ENCODE data around the gene USP48. TPM values are rescaled to one million over a fixed set of nuclear protein-coding genes. Genes with fewer than 3 reads are reported as not detected.
A peak's percentile ranks its signal among the peaks of the same experiment; 100 is the strongest.
"Not testable (repeated sequence)": the region's sequence is repeated elsewhere in the genome, so short reads cannot be mapped to it uniquely, and the experiment has no call there.

USP48 gene, protein sequence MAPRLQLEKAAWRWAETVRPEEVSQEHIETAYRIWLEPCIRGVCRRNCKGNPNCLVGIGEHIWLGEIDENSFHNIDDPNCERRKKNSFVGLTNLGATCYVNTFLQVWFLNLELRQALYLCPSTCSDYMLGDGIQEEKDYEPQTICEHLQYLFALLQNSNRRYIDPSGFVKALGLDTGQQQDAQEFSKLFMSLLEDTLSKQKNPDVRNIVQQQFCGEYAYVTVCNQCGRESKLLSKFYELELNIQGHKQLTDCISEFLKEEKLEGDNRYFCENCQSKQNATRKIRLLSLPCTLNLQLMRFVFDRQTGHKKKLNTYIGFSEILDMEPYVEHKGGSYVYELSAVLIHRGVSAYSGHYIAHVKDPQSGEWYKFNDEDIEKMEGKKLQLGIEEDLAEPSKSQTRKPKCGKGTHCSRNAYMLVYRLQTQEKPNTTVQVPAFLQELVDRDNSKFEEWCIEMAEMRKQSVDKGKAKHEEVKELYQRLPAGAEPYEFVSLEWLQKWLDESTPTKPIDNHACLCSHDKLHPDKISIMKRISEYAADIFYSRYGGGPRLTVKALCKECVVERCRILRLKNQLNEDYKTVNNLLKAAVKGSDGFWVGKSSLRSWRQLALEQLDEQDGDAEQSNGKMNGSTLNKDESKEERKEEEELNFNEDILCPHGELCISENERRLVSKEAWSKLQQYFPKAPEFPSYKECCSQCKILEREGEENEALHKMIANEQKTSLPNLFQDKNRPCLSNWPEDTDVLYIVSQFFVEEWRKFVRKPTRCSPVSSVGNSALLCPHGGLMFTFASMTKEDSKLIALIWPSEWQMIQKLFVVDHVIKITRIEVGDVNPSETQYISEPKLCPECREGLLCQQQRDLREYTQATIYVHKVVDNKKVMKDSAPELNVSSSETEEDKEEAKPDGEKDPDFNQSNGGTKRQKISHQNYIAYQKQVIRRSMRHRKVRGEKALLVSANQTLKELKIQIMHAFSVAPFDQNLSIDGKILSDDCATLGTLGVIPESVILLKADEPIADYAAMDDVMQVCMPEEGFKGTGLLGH
- 32.6 and 40.5 TPM in 2 replicates for total RNA-seq (2014; rRNA removed; shearing (Covaris generic))

DNA sequence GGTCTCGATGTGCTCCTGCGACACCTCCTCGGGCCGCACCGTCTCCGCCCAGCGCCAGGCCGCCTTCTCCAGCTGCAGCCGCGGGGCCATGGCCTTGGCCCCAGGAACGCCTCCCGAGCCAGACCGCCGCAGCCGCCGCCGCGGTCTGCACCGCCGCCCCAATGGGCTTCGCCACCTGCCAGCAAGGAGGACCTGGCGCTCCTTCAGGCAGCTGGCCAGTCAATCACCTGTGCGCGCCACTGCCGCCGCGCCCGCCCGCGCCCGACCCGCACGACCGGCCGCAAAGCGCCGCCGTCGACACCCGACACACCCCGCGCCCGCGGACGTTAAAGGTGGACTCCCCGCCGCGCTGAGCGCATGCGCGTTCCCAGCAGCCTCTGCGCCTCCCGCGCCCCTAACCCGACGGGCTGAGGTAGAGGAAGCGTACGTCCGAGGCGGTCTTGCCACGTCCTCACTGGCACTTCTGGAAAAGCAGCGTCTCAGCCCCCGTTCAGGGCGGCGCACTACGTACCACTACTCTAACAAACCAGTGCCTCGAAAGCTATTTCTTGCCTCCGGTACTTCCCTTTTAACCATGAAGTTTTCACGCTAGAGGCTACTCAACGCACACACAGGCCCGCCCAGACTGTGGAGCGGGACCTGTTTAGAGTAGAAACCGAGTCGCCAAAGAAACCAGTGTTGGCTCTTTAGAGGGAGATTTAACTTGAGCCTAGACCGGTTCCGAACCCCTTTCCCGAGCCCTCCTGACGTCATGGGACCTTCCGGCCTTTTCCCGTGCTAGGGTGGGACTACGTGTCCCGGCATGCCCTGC is at the start of gene USP48:
USP48 (minus strand) TSS at position 282 of the 811 bp plus-strand sequence; CDS start at position 90, 192 bp downstream.
- DNase-seq (ENCODE audit: low read depth) = peak; percentile 96

DNA sequence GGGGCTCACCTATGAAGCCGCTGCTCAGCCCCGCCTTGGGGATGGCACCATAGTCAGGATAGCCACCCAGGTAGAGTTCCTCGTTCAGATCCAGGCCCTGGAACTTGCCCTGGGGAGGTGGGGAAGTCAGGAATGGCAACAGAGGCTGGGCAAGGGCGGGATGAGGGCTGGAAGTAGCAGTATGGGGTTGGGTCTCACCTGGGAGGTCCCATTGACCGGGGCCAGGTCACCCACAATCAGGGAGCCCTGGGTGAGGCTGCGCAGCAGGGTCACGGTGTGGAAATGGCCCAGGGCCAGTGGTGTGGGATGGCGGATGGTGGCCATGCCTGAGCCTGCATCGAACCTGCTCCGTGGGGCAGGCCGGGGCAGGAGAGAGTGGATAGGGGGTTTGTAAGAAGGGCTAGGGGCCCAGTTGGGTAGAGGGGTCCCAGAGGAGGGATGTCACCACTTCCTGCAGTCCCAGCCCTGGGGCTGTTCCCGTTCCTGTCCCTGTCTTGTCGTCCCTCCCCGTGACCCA is 48.6 kb upstream of the USP48 start:
- DNase-seq (ENCODE audit: low read depth) = no peak

DNA sequence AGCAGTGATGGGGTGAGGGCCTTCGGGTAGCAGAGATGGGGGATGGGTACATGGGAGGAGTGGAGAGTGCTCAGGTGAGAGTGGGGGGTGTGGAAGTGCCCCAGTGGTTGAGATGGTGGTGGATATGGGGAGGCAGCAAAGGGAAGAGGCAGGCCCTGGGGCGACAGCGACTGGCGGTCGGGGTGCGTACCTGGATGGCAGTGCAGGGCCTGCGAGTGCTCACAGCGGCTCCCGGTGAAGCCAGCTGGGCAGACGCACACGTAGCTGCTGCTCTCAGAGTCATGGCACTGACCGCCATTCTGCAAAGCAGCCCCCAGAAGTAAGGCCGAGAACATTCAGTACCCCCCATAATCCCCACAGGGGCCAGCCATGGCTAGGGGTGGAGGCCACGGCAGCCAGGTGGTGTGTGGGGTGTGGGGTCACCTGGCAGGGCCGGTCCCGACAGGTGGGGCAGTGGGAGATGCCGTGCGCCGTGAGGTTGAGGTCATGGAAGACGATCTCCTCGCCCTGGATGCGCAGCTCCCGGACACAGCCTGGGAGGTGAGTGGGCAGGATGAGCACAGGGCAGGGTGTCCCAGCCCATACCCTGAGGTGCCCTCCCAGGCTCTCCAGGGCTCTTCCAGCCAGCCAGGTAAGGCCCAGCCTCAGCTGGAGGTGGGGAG is 48.0 kb upstream of the USP48 start:
- no peak for DNase-seq (ENCODE audit: low read depth)

DNA sequence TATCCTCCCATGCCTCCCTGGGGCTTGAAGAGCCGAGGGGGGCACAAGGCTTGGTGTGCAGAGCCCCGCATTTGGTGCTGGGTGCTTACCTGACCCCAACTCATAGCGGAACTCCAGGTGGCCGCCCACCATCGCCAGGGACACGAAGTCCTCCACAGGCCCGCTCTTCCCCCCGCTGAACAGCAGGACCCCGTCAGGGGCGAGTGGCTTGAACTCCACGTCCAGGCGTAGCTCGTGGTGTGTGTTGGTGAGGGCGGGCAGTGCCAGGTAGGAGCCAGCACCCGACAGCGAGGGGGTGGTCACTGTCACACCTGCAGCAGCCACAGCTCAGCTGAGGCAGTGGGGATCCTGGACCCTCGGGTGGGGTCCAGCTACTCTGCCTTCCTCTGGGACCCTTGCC is 46.3 kb upstream of the USP48 start:
- DNase-seq (ENCODE audit: low read depth) = no peak

DNA sequence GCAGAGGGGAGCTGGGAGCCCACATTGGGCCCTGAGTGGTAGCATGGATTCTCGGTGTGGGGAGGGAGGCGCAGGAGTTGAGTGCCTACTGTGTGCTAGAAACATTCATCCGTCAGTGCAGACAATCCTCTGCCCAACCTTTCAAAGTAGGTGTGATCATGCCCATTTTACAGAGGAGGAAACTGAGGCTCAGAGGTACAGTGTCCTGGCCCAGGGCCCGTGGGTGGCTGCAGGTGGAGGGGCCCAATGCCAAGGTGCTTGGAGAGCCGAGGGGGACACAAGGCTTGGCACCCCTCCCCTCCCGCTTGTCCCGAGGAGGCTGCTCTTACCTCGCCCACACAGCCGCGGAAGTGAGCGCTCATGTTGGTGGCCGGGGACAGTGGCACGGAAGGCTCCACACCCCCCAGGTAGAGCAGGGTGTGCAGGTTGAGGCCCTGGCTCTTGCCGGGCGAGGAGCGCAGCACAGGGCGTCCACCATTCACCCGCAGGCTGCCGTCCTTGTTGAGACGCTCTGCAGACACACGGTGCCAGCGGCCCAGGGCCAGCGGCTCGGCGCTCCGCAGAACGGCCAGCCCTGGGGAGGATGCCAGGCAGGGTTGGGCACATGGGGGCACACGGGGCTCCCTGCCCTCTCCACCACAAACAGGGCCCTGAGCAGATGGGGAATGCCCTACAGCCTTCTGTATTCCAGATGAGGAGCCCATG is 45.7 kb upstream of the USP48 start:
- no peak for DNase-seq (ENCODE audit: low read depth)

DNA sequence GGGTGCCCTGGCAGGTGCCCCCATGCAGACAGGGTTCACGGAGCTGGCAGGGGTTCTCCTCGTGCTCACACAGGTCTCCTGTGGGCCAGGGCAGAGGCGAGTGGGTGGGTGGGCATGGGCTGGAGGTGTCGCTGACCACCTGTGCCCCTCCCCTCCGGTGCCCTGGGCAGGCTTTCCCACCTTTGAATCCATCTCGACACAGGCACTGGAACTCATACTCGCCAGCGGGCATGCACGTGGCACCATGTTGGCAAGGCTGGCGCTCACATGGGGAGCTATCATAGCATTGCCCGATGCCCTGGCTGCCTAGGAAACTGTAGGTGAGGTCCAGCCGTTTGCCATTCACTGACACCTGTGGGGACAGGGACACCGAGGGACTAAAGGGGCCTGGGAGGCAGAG is 45.1 kb upstream of the USP48 start:
- DNase-seq (ENCODE audit: low read depth) = no peak

DNA sequence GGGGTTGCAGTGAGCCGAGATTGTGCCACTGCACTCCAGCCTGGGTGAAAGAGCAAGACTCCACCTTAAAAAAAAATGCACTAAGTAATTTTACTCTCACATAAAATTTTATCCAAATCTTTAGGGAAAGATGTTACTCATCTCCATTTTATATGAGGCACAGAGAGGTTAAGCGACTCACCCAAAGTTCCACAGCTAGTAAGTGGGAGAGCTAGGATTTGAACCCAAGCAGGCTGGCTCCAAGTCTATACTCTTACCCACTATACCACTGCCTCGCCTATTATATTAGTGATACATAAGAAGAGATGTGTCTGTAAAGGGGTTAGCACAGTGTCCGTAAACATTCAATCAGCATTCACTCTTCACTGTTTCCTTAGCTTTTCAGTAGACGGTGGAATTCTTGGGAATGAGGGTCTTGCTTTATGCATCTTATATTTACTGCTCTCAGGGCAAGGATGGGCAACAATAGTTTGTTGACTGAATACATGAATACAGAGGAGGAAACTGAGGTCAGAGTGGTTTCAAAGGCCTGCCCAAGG is 44.3 kb upstream of the USP48 start:
- no peak for DNase-seq (ENCODE audit: low read depth)

DNA sequence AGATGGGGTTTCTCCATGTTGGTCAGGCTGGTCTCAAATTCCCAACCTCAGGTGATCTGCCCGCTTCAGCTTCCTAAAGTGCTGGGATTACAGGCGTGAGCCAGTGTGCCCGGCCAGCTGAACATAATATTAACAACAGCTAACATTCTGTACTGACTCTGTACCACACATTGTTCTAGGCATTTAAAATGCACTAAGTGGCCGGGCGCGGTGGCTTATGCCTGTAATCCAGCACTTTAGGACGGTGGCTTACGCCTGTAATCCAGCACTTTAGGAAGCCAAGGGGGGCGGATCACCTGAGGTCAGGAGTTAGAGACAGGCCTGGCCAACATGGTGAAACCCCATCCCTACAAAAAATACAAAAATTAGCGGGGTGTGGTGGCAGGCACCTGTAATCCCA is 43.7 kb upstream of the USP48 start:
- not testable (repeated sequence) for DNase-seq (ENCODE audit: low read depth)

DNA sequence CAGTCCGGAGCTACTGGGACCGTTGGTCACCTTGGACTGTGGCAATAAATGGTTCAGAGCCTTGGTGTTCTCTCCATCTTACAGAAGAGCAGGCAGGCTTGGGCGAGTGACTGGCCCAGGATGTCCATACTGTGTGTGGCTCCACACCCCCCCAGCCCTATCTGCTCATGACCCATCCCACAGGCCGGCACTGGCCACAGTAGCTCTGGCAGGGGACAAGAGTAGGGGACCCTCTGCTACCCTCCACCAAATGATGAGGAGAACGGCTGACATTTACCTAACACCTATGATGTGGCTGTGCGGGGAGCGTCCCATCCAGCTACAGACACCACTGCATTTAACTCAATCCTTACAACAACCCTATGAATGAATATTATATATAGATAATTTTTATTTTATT is 42.4 kb upstream of the USP48 start:
- DNase-seq (ENCODE audit: low read depth) = no peak

DNA sequence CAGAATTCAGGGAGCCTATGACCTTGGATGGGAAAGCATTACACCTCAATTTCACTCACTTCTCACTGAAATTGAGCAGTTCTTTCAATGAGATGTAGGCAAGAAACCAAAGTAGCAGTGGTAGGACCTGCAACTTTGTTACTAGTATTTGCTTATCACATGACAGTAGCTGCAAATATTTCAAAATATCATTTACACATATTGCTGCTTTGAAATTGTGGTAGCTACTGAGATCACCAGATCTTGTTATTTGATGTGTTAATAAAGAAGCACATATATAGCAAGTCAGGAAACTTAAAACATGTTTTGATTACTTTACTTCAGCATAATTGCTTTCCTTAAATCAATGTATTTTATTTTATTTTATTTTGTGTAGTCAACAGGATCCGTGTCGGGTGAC is 42.0 kb upstream of the USP48 start:
- no peak for DNase-seq (ENCODE audit: low read depth)

DNA sequence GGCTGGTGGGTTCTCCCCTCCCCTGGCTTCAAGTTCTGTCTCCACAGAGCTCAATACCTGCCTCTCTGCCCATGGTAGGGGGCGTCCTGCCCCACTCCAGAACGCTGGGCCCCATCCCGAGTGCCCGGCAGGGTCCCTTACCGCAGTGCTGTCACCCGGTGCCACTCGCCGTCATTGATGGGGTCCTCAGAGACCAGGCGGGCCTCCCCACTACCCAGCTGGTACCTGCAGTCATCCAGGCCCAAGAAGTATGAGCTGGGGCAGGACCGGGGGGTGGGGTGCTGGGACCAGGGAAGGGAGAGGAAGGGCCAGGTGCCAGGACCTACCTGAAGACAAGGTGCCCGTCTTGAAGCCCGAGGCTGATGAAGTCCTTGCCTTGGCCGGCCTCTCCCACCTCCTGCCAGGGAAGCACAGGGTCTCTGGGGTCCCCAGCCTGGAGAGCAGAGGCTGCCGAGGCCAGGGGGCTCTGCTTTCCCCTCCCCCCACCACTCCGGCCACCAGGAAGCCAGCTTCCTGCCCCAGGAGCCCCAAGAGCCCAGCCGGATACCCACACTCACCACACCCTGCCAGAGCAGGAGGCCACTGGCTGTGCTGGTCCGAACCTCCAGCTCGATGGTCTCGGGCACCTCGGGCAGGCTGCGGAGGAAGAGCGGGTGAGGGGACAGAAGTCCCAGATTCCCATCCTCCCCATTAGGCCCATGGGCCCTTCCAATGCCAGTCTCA is 41.2 kb upstream of the USP48 start:
- DNase-seq (ENCODE audit: low read depth) = no peak

DNA sequence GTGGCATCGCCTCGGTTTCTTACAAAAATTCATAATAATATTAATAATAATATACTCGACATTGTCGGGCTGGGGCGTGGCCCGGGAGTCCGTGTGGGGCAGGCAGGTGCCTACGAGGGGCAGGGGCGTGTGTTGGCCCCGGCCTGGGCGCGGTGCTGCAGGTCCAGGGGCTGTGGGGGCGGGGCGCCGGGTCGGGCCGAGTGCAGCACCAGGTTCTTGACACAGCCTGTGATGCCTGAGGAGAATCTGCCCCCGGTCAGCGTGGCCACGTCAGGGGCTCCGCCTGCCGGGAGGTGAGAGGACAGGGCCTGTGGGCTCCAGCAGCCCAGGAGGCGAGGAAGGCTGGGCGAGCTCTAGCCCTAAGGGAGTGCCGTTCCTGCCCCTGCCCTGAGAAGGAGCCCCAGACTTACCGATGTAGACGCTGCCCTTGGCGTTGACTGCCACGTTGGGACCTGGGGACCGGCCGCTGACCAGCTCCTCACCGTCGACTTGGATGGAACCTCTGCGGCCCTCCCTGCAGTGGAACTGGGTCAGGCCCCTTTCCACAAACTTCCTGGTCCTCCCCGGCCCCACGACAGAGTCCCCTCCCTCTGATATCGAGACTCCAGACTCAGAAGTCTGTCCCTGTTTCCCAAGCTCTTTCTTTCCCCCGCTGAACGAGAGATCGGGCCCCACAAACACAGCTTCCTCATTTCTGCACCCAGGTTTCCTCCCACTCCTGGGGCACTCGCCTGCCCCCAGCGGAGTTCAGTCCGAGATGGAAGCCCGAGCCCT is 40.4 kb upstream of the USP48 start:
- no peak for DNase-seq (ENCODE audit: low read depth)

DNA sequence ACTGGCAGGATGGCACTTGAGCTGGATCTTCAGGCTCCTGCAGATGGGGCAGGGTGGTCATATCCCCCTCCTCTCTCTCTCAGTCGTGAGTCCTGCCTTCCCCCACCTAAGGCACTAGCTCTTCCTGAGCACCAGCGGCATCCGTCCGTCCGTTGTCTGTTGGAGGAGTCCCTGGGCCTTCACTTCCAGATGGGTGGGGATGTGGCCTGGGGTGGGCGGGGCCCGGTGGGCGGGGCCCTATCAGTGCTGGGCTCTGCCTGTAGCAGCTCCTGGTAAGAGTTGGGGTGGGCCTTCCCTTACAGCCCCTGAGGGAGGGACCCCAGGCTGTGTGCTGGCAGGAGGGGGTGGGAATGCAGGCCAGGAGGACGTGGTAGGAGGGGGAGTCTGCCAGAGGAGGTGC is 39.4 kb upstream of the USP48 start:
- DNase-seq (ENCODE audit: low read depth) = no peak

DNA sequence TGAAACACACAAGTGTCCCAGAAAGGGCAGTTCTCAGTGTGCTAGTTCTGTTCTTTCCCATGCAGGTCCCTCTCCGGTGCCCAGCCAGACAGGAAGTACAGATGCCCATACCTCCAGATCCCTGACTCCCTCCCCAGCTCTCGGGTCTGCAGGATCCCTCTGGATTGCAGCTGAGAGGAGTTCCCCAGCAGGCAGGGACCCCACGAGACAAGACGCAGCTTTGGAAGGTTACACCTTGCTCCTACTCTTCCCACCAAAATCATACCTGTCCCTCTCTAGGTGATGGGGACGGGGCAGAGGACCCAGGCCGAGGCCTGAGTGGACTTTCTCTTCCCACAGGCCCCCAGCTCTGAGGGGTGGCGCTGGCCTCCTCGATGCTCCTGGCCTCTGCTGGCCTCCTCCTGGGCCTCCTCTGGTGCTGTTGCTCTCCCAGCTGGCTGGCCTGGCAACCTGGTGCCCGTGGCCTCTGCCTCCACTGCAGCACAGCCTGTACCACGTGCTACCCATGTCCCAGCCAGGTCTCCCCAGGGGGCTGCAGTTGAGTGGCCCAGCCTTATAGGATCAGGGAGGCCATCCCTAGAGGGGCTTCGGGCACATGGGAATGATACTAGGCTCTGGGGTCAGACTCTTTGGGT is 38.6 kb upstream of the USP48 start:
- DNase-seq (ENCODE audit: low read depth) = no peak

DNA sequence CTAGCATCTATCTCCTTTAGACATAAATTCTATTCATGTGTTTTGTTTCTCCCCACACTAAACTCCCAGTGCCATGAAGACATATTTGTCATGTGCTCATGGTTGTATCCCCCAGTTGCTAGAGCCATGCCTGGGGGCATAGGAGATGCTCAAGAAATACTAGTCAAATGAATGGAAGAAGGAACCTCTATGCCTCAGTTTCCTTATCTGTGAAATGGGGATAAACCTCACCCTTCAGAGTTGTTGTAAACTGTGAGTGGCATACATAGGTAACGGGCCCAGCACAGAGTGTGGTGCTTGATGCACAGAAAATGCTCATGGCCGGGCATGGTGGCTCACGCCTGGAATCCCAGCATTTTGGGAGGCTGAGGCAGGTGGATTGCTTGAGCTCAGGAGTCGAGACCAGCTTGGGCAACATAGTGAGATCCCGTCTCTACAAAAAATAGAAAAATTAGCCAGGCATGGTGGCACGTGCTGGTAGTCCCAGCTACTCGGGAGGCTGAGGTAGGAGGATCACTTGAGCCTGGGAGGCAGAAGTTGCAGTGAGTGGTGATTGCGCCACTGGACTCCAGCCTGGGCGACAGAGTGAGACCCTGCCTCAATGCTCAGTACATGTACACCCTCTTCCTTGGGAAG is 37.8 kb upstream of the USP48 start:
- no peak for DNase-seq (ENCODE audit: low read depth)

DNA sequence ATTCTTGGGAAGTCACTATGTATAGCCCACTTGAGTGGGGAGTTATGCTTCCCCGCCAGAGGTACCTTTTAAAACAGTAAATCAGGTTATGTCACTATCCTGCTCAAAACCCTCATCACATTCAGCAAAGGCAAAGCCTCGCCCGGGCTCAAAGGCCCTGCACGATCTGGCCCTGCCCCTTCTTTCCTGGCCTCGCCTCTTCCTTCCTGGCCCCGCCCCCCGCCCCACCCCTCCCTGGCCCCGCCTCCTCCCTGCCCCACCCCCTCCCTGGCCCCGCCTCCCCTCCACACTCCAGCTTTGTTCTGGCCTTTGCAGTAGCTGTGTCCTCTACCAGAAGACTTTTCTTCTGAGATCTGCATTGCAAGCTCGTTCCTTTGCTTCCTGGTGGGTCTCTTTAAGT is 35.7 kb upstream of the USP48 start:
- no peak for DNase-seq (ENCODE audit: low read depth)

DNA sequence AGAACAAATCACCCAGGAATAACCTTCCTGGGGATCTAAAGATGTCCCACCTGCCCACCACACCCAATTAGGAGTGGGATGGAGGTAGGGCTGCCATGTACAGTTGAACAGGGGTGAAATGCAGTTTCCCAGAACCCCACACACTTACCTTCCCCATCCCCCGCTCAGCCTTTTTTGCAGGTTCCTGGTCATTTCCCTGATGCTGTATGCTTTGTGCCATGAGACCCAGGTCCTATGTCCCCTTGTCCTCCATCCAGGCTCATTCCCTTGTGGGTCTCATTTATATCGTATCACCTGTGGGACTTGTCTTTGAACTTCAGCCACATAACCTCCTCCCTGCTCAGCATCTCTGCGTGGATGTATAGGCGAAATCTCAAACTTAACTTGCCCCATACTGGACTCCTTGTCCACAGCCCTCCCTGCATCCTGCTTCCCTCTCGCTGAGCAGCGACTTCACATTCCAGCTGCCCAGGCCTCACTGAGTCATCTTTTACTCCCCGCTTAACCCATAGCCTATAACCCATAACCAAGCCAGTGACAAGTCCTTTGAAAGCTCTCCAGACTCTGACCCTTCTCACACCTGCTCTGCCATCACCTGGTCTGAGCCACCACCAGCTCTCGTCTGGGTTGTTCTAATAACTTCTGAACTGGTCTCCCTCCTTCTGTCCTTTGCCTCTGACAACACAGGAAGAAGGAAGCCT is 33.8 kb upstream of the USP48 start:
- peak; percentile 54 for DNase-seq (ENCODE audit: low read depth)

Measured in RPMI7951 (cell line).